ENCODE measurements around the gene TRANK1. TPM values are rescaled to one million over a fixed set of nuclear protein-coding genes. Genes with fewer than 3 reads are reported as not detected.

Gene TRANK1
- total and polyA plus RNA-seq, 2 of the 8 experiments (the other 6 are each of a cell fraction or from before 2014, with no cell fraction given) = 2.9 to 8.8 TPM

GRCh38 chr3:36959821-36960220 is 15.0 kb upstream of the TRANK1 start (continued):
- TF ChIP-seq POLR2AphosphoS5 (IDR thresholded peaks at IDR 0.05; ENCODE audit: low read depth, low read length) = no peak

All from H1 (cell line).